HEK293 (cell line): ENCODE results near the gene DRD5.

Source experiments
- CTCF ChIP-seq: fragments of 450-650 bp; formaldehyde crosslinking; IDR thresholded peaks from 2 replicates; pipeline ENCODE4 v1.5.1; 2016; ENCODE audit warnings: missing biosample characterization, missing genetic modification characterization
- HOXA7 ChIP-seq: sonication (generic); formaldehyde crosslinking; IDR thresholded peaks from 2 replicates; pipeline ENCODE4 v1.8.1; 2022; ENCODE audit warnings: missing genetic modification reagents, borderline replicate concordance
- KLF10 ChIP-seq: fragments of 450-650 bp; IDR thresholded peaks from 2 replicates; pipeline ENCODE4 v1.5.1; 2018; ENCODE audit warnings: missing biosample characterization, mild to moderate bottlenecking, missing genetic modification characterization
- KLF16 ChIP-seq: fragments of 450-650 bp; formaldehyde crosslinking; IDR thresholded peaks from 2 replicates; pipeline ENCODE4 v1.5.1; 2017; ENCODE audit warnings: missing biosample characterization, missing genetic modification characterization
- SP2 ChIP-seq: fragments of 450-650 bp; formaldehyde crosslinking; IDR thresholded peaks from 2 replicates; pipeline ENCODE4 v1.5.1; 2016; ENCODE audit warnings: missing biosample characterization, missing genetic modification characterization
- ZBTB1 ChIP-seq: fragments of 450-650 bp; formaldehyde crosslinking; IDR thresholded peaks from 2 replicates; pipeline ENCODE4 v1.5.1; 2016; ENCODE audit warnings: missing biosample characterization, missing genetic modification characterization
- ZNF274 ChIP-seq, 2 experiments: fragments of 200-500 bp in 1 of 2; fragments of 450-650 bp in 1 of 2; sonication (Bioruptor generic) in 1 of 2; formaldehyde crosslinking in 1 of 2; IDR thresholded peaks; 2 replicates each; pipeline versions ENCODE4 v1.5.1 to v1.6.1; 2014 to 2016; ENCODE audit warnings: borderline replicate concordance in 1 of 2, inconsistent platforms in 1 of 2, low read length in 1 of 2, missing biosample characterization in 1 of 2, missing genetic modification characterization in 1 of 2
- ZNF311 ChIP-seq: fragments of 450-650 bp; formaldehyde crosslinking; IDR thresholded peaks from 2 replicates; pipeline ENCODE4 v1.5.1; 2017; ENCODE audit warnings: missing biosample characterization, missing genetic modification characterization, borderline replicate concordance
- ZNF391 ChIP-seq: fragments of 450-650 bp; formaldehyde crosslinking; IDR thresholded peaks from 2 replicates; pipeline ENCODE4 v1.5.1; 2016; ENCODE audit warnings: low read depth, missing biosample characterization, missing genetic modification characterization, borderline replicate concordance
- ZNF529 ChIP-seq: fragments of 450-650 bp; formaldehyde crosslinking; IDR thresholded peaks from 2 replicates; pipeline ENCODE4 v1.5.1; 2017; ENCODE audit warnings: missing genetic modification characterization, missing biosample characterization; ENCODE audit not compliant: insufficient replicate concordance
- ZNF571 ChIP-seq: fragments of 450-650 bp; formaldehyde crosslinking; IDR thresholded peaks from 2 replicates; pipeline ENCODE4 v1.5.0; 2017; ENCODE audit warnings: missing biosample characterization, missing genetic modification characterization

DNA sequence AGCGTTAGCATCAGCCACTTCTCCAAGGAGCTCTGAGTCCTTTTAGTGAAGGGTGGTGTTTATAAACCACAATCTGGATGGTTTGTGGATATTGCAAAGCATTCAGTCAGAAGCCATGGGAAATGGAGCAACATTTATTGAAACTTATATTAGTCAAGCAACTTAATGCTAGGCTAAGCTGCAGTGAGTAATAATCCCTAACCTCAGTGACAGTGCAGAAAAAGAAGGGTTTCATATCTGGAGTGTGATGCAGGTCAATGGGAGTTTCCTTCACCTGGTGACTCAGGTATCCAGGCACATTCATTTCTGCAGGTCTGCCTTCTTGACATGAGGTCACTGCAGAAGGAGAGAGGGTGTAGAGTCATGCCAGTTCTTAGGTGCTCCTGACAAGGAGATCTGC is 10.4 kb upstream of the DRD5 start:
- TF ChIP-seq HOXA7 (no peak), CTCF (no peak), ZNF311 (no peak), ZNF529 (tag by site-specific recombination) (no peak), SP2 (no peak), ZNF571 (no peak), KLF16 (tag by site-specific recombination) (no peak), ZNF274 (IDR thresholded peaks at IDR 0.05; ENCODE audit: low read length) (no peak), ZNF274 (tag by site-specific recombination; IDR thresholded peaks at IDR 0.05; ENCODE audit: borderline replicate concordance) (no peak), ZBTB1 (no peak), KLF10 (tag by site-specific recombination) (no peak), ZNF391 (no peak)
